Activated T-cell treated with anti-CD3 and anti-CD28 coated beads for 1 hour (primary cell): ENCODE results near the gene RBM33.

Experiments
- DNase-seq: peaks from one replicate; pipeline ENCODE4 v3.0.0-alpha.2; 2020; ENCODE audit warnings: low read depth

The RBM33 gene

GRCh38 chr7:155824227-155824886 is 179.9 kb downstream of the RBM33 start:
- DNase-seq: no peak

GRCh38 chr7:155825336-155825735 is 180.9 kb downstream of the RBM33 start:
- DNase-seq: no peak

GRCh38 chr7:155829796-155830470 is 185.5 kb downstream of the RBM33 start:
- DNase-seq: no peak
